Measurements from ENCODE around the gene TRABD2B. TPM values are rescaled to one million over a fixed set of nuclear protein-coding genes. Genes with fewer than 3 reads are reported as not detected.
A peak's percentile ranks its signal among the peaks of the same experiment; 100 is the strongest.

Gene TRABD2B
- total and polyA plus RNA-seq, 7 donors = 0.08 to 0.76 (median 0.42) TPM

GRCh38 chr1:47756411-47756810 lies 240.8 kb downstream of the TRABD2B start:
- no peaks in the 10 kb centered on the region for H3K4me1 ChIP-seq
- no peak for ATAC-seq
- no peaks in the 10 kb centered on the region for H3K36me3 ChIP-seq (ENCODE audit: insufficient read depth in 1 of 2, low read depth in 1 of 2)
- DNase-seq = no peak
- no peak for TF ChIP-seq CTCF (IDR thresholded peaks at IDR 0.05)
- H3K9me3 ChIP-seq = no peaks in the 10 kb centered on the region
- H3K27me3 ChIP-seq (ENCODE audit: insufficient read depth in 3 of 3, low read length in 2 of 3) = no peaks in the 10 kb centered on the region
- H3K27ac ChIP-seq = no peak overlapping the region
- intact Hi-C loops (cut with DNase I) = no loop called here
- 84 to 89% (median 87%) methylated on average over 8 of the region's 8 CpGs for WGBS, 3 donors
- no peak overlapping the region for H3K4me3 ChIP-seq

- no peak overlapping the region for H3K4me3 ChIP-seq
- H3K9me3 ChIP-seq = no peaks in the 10 kb centered on the region
- no peaks in the 10 kb centered on the region for H3K36me3 ChIP-seq (ENCODE audit: insufficient read depth in 1 of 2, low read depth in 1 of 2)
- ATAC-seq (no peak), DNase-seq (no peak)
- no peaks in the 10 kb centered on the region for H3K27me3 ChIP-seq (ENCODE audit: insufficient read depth in 3 of 3, low read length in 2 of 3)
- no peak for TF ChIP-seq CTCF (IDR thresholded peaks at IDR 0.05)
- intact Hi-C loops (cut with DNase I) = no loop called here
- no peak overlapping the region for H3K27ac ChIP-seq
- WGBS, 3 donors = 85 to 88% (median 86%) methylated on average over 4 of the region's 4 CpGs
- no peaks in the 10 kb centered on the region for H3K4me1 ChIP-seq
Observed at GRCh38 chr1:47756006-47756405, 241.2 kb downstream of the TRABD2B start.

GRCh38 chr1:47755101-47755990 lies 241.8 kb downstream of the TRABD2B start:
- intact Hi-C loops (cut with DNase I) = no loop called here
- no peak for DNase-seq
- WGBS, 3 donors = 87 to 92% (median 90%) methylated on average over 8 of the region's 8 CpGs

GRCh38 chr1:47754221-47754620 lies 243.0 kb downstream of the TRABD2B start:
- intact Hi-C loops (cut with DNase I) = no loop called here
- no peak for TF ChIP-seq CTCF (IDR thresholded peaks at IDR 0.05)
- H3K36me3 ChIP-seq (ENCODE audit: insufficient read depth in 1 of 2, low read depth in 1 of 2) = no peaks in the 10 kb centered on the region
- no peaks in the 10 kb centered on the region for H3K9me3 ChIP-seq
- no peak for DNase-seq
- no peak for ATAC-seq
- no peak overlapping the region for H3K27ac ChIP-seq
- H3K4me1 ChIP-seq = no peaks in the 10 kb centered on the region
- WGBS, 3 donors = 86 to 91% (median 86%) methylated on average over 6 of the region's 6 CpGs
- peaks cover 0 to 3% (median 0%) of the 10 kb centered on the region in 3 donors for H3K27me3 ChIP-seq (ENCODE audit: insufficient read depth in 3 of 3, low read length in 2 of 3)
- H3K4me3 ChIP-seq = no peak overlapping the region

More at GRCh38 chr1:47755101-47755990, 241.8 kb downstream of the TRABD2B start:
- Histone ChIP-seq H3K9me3 (no peaks in the 10 kb centered on the region), H3K36me3 (ENCODE audit: insufficient read depth in 1 of 2, low read depth in 1 of 2) (no peaks in the 10 kb centered on the region), H3K4me1 (no peaks in the 10 kb centered on the region), H3K27me3 (ENCODE audit: insufficient read depth in 3 of 3, low read length in 2 of 3) (peaks cover 0 to 3% (median 0%) of the 10 kb centered on the region in 3 donors), H3K27ac (no peak overlapping the region), H3K4me3 (no peak overlapping the region)
- ATAC-seq = no peak
- TF ChIP-seq CTCF (IDR thresholded peaks at IDR 0.05) = peak; percentile 12

All from psoas muscle (tissue), 8 donors.